Ishikawa (cell line): ENCODE data around the gene SIGLEC1.

Source experiments
- CEBPB ChIP-seq: IDR thresholded peaks from 2 replicates; pipeline ENCODE4 v1.6.1; 2012
- CREB1 ChIP-seq: IDR thresholded peaks from 2 replicates; pipeline ENCODE4 v1.6.1; 2012; ENCODE audit warnings: low read depth
- EP300 ChIP-seq: IDR thresholded peaks from 2 replicates; pipeline ENCODE4 v1.6.1; 2012; ENCODE audit warnings: borderline replicate concordance
- FOXM1 ChIP-seq: IDR thresholded peaks from 2 replicates; pipeline ENCODE4 v1.6.1; 2012; ENCODE audit warnings: low read depth, borderline replicate concordance
- NFIC ChIP-seq: IDR thresholded peaks from 2 replicates; pipeline ENCODE4 v1.6.1; 2012
- RAD21 ChIP-seq: IDR thresholded peaks from 2 replicates; pipeline ENCODE4 v1.6.1; 2012; ENCODE audit warnings: low read depth
- REST ChIP-seq: IDR thresholded peaks from 2 replicates; pipeline ENCODE4 v1.6.1; 2012; ENCODE audit warnings: low read depth, mild to moderate bottlenecking
- TAF1 ChIP-seq: IDR thresholded peaks from 2 replicates; pipeline ENCODE4 v1.6.1; 2012; ENCODE audit warnings: low read depth, mild to moderate bottlenecking
- TCF12 ChIP-seq: IDR thresholded peaks from 2 replicates; pipeline ENCODE4 v1.6.1; 2012; ENCODE audit warnings: low read depth
- TEAD4 ChIP-seq: IDR thresholded peaks from 2 replicates; pipeline ENCODE4 v1.6.1; 2012
- YY1 ChIP-seq: IDR thresholded peaks from 2 replicates; pipeline ENCODE4 v1.6.1; 2012; ENCODE audit warnings: low read depth
- TF ChIP-seq, protein P1 (sequence below): IDR thresholded peaks from 2 replicates; pipeline ENCODE4 v1.6.1; 2012

GRCh38 chr20:3734111-3734843 is 21.9 kb upstream of the SIGLEC1 start:
- TF ChIP-seq TAF1 (no peak), YY1 (no peak), EP300 (no peak), FOXM1 (no peak), NFIC (no peak), REST (no peak), CEBPB (no peak), RAD21 (no peak), TEAD4 (no peak), TCF12 (no peak), CREB1 (no peak)
- TF ChIP-seq, protein P1, sequence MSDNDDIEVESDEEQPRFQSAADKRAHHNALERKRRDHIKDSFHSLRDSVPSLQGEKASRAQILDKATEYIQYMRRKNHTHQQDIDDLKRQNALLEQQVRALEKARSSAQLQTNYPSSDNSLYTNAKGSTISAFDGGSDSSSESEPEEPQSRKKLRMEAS: no peak
